ENCODE results near the gene WDR76. TPM values are rescaled to one million over a fixed set of nuclear protein-coding genes. Genes with fewer than 3 reads are reported as not detected.
"Not testable (repeated sequence)": the region's sequence is repeated elsewhere in the genome, so short reads cannot be mapped to it uniquely, and the experiment has no call there.

Gene WDR76
- total RNA-seq, 1 experiment from 2014 or later: 29.6 TPM

DNA sequence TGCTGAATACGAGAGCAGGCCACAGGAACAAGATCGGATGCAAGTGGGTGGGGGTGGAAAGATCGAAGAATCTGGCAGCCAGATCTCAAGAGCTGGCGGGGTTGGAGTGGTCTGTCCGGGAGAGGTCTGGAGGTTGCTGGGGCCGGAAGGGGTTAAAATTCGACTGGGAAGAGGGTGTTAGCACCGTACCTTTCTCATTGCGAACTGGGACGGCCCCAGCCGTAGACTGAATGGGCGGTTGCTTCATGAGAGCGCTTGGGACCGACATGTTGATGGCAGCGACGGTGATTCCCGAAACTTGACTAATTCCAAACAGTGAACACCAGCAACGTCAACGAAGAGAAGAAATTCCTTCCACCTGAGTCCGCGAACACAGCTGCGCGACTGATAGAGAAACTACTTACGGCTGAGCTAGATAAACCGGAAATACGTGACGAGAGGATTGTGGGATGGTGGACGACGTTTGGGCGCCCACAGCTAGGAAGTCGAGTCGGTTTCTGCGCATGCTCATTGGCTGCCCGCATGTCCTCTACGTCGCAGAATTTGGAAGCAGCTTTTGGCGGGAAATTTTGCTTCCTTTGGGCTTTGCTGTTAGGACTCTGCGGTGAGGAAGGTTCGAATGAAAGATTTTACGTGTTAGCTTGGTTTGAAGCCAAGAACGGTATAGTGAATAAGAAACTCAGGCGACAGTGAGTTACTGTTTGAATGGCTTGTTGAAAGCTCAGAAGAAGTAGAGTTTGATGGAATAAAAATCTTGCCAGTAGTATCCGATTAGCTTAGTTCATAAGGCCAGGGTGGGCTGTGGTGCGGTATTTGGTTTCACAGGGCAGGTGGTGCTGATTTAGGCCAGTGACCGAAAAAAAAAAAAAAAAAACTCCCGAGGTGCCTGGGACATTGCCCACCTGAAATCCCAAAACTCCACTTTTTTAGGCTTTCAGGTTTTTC is 2.2 kb upstream of the WDR76 start, which contains the start of gene MFAP1:
Gene MFAP1 (minus strand): TSS at position 389 of the 945 bp plus-strand sequence. CDS start 121 bp downstream, at position 268.
- no CpG with 5 or more reads among the region's 46 CpGs for WGBS (ENCODE audit: extremely low coverage, insufficient read length, low lambda C conversion rate)
- H3K4me3 Mint-ChIP-seq: peak within 1 kb of the TSS; percentile 95 to 97
- H3K4me2 ChIP-seq (ENCODE audit: insufficient read depth, insufficient read length, low read length): peak within 1 kb of the TSS; percentile 62
- H3K4me1 Mint-ChIP-seq: peaks cover 10 to 19% of the 10 kb centered on the region in 2 experiments
- H3K27ac ChIP-seq (ENCODE audit: insufficient read length, low read depth, low read length): peak within 1 kb of the TSS; percentile 47
- H3K9ac ChIP-seq (ENCODE audit: extremely low read depth, insufficient read length, low read length): peak within 1 kb of the TSS; percentile 76
- H3K79me1 ChIP-seq (ENCODE audit: insufficient read depth, low read depth, low read length, poor library complexity, severe bottlenecking): peaks cover 9% of the 10 kb centered on the region
- no peaks in the 10 kb centered on the region for H3K27me3 ChIP-seq (ENCODE audit: insufficient read depth, low read length)
- TF ChIP-seq, protein P1, sequence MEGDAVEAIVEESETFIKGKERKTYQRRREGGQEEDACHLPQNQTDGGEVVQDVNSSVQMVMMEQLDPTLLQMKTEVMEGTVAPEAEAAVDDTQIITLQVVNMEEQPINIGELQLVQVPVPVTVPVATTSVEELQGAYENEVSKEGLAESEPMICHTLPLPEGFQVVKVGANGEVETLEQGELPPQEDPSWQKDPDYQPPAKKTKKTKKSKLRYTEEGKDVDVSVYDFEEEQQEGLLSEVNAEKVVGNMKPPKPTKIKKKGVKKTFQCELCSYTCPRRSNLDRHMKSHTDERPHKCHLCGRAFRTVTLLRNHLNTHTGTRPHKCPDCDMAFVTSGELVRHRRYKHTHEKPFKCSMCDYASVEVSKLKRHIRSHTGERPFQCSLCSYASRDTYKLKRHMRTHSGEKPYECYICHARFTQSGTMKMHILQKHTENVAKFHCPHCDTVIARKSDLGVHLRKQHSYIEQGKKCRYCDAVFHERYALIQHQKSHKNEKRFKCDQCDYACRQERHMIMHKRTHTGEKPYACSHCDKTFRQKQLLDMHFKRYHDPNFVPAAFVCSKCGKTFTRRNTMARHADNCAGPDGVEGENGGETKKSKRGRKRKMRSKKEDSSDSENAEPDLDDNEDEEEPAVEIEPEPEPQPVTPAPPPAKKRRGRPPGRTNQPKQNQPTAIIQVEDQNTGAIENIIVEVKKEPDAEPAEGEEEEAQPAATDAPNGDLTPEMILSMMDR (conservative IDR thresholded peaks at IDR 0.05): no peak
- peaks cover 11 to 21% of the 10 kb centered on the region in 2 experiments for H3K9me3 Mint-ChIP-seq
- no peak within 1 kb of the TSS for H3K56ac ChIP-seq (ENCODE audit: insufficient read length, low read depth, low read length)
- peaks cover 17 to 34% (median 30%) of the 10 kb centered on the region in 3 experiments for H3K36me3 Mint-ChIP-seq (ENCODE audit: insufficient read depth in 1 of 3, low read depth in 3 of 3)
- peak; percentile 93 for DNase-seq
- no peak within 1 kb of the TSS for H4K5ac ChIP-seq (ENCODE audit: insufficient read length, low read depth, low read length)
- H2BK5ac ChIP-seq (ENCODE audit: insufficient read length, low read length): no peak within 1 kb of the TSS
- H2BK120ac ChIP-seq (ENCODE audit: low read depth, low read length, poor library complexity, severe bottlenecking): no peak within 1 kb of the TSS
- H2BK15ac ChIP-seq (ENCODE audit: low read depth, low read length): no peak within 1 kb of the TSS
- no peak within 1 kb of the TSS for H3K23ac ChIP-seq (ENCODE audit: insufficient read length, low read depth, low read length)
- H3K18ac ChIP-seq (ENCODE audit: insufficient read length, low read depth, low read length): peak within 1 kb of the TSS; percentile 69
- H2BK20ac ChIP-seq (ENCODE audit: low read depth, low read length, poor library complexity, severe bottlenecking): no peak within 1 kb of the TSS
- H2AFZ ChIP-seq (ENCODE audit: low read length): peak within 1 kb of the TSS; percentile 65
- peak within 1 kb of the TSS; percentile 80; the same call in 1 of the 2 replicates for H3K14ac ChIP-seq (ENCODE audit: insufficient read depth, low read length)
- peaks cover 4% of the 10 kb centered on the region; the same call in 1 of the 2 replicates for H3K79me2 ChIP-seq (ENCODE audit: insufficient read depth, low read length)
- no peaks in the 10 kb centered on the region for H3K9me3 ChIP-seq (ENCODE audit: control insufficient read depth, low read depth, low read length)
- H4K20me1 ChIP-seq (ENCODE audit: control insufficient read depth, insufficient read depth, insufficient read length): no peaks in the 10 kb centered on the region
- no peak within 1 kb of the TSS for H3T11ph ChIP-seq (ENCODE audit: low read length)
- no peaks in the 10 kb centered on the region; the same call in 1 of the 2 replicates for H3K4me1 ChIP-seq (ENCODE audit: insufficient read depth, low read length)
- no peak within 1 kb of the TSS for H2AK5ac ChIP-seq (ENCODE audit: insufficient read length, low read length)
- peak within 1 kb of the TSS; percentile 82 to 100 (median 97) for H3K27ac Mint-ChIP-seq
- no peak within 1 kb of the TSS for H4K91ac ChIP-seq (ENCODE audit: insufficient read length, low read depth, low read length)
- H4K8ac ChIP-seq (replicated peaks; ENCODE audit: insufficient read length, low read depth, low read length): no peak within 1 kb of the TSS
- no peak within 1 kb of the TSS for H2BK12ac ChIP-seq (ENCODE audit: insufficient read length, low read depth, low read length)
- H3K23me2 ChIP-seq (ENCODE audit: insufficient read length, low read depth, low read length, poor library complexity, severe bottlenecking): peaks cover 8% of the 10 kb centered on the region
- no peak within 1 kb of the TSS for H3K4ac ChIP-seq (ENCODE audit: low read depth, low read length)
- peaks cover 12% of the 10 kb centered on the region for H3K27me3 Mint-ChIP-seq (ENCODE audit: low read depth)

DNA sequence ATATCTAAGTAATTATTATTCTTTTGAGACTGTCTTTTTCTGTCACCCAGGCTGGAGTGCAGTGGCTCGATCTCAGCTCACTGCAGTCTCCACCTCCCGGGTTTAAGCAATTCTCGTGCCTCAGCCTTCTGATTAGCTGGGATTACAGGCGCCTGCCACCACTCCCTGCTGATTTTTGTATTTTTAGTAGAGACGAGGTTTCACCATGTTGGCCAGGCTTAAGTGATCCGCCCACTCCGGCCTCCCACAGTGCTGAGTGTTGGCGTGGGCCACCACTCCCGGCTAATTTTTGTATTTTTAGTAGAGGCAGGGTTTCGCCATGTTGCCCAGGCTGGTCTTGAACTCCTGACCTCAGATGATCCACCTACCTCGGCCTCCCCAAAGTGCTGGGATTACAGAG is 1.5 kb upstream of the WDR76 start:
- not testable (repeated sequence) for H3K9me3 ChIP-seq (ENCODE audit: control insufficient read depth, low read depth, low read length); H2BK120ac ChIP-seq (ENCODE audit: low read depth, low read length, poor library complexity, severe bottlenecking); H3K9ac ChIP-seq (ENCODE audit: extremely low read depth, insufficient read length, low read length); DNase-seq; H4K20me1 ChIP-seq (ENCODE audit: control insufficient read depth, insufficient read depth, insufficient read length); H4K91ac ChIP-seq (ENCODE audit: insufficient read length, low read depth, low read length); H2AFZ ChIP-seq (ENCODE audit: low read length); H2BK5ac ChIP-seq (ENCODE audit: insufficient read length, low read length); H2BK20ac ChIP-seq (ENCODE audit: low read depth, low read length, poor library complexity, severe bottlenecking); H2BK15ac ChIP-seq (ENCODE audit: low read depth, low read length); H3K27ac ChIP-seq (ENCODE audit: insufficient read length, low read depth, low read length); H4K5ac ChIP-seq (ENCODE audit: insufficient read length, low read depth, low read length); H3K27ac Mint-ChIP-seq; H3K4me3 Mint-ChIP-seq; H3K18ac ChIP-seq (ENCODE audit: insufficient read length, low read depth, low read length); H3K56ac ChIP-seq (ENCODE audit: insufficient read length, low read depth, low read length); H2BK12ac ChIP-seq (ENCODE audit: insufficient read length, low read depth, low read length); H3K4me1 ChIP-seq (ENCODE audit: insufficient read depth, low read length); H3K79me1 ChIP-seq (ENCODE audit: insufficient read depth, low read depth, low read length, poor library complexity, severe bottlenecking); H4K8ac ChIP-seq (replicated peaks; ENCODE audit: insufficient read length, low read depth, low read length); H3K14ac ChIP-seq (ENCODE audit: insufficient read depth, low read length); H3K23me2 ChIP-seq (ENCODE audit: insufficient read length, low read depth, low read length, poor library complexity, severe bottlenecking); H3K23ac ChIP-seq (ENCODE audit: insufficient read length, low read depth, low read length); H3T11ph ChIP-seq (ENCODE audit: low read length); H3K79me2 ChIP-seq (ENCODE audit: insufficient read depth, low read length); H3K4me2 ChIP-seq (ENCODE audit: insufficient read depth, insufficient read length, low read length); H3K4ac ChIP-seq (ENCODE audit: low read depth, low read length); H3K27me3 ChIP-seq (ENCODE audit: insufficient read depth, low read length); H2AK5ac ChIP-seq (ENCODE audit: insufficient read length, low read length)
- no CpG with 5 or more reads among the region's 11 CpGs for WGBS (ENCODE audit: extremely low coverage, insufficient read length, low lambda C conversion rate)
- H3K4me1 Mint-ChIP-seq: peaks cover 10 to 19% of the 10 kb centered on the region in 2 experiments
- H3K9me3 Mint-ChIP-seq: peaks cover 11 to 21% of the 10 kb centered on the region in 2 experiments
- peaks cover 12% of the 10 kb centered on the region for H3K27me3 Mint-ChIP-seq (ENCODE audit: low read depth)
- H3K36me3 Mint-ChIP-seq (ENCODE audit: insufficient read depth in 1 of 3, low read depth in 3 of 3): peaks cover 16 to 35% (median 31%) of the 10 kb centered on the region in 3 experiments
